Measurements from ENCODE around the gene XK. TPM values are rescaled to one million over a fixed set of nuclear protein-coding genes. Genes with fewer than 3 reads are reported as not detected.

The XK gene
- total and polyA plus RNA-seq, 2 donors (not counting 3 experiments of a cell fraction or from before 2014, with no cell fraction given) = 0.03 to 0.07 TPM

GRCh38 chrX:37745835-37746217, 60.2 kb downstream of the XK start:
- intact Hi-C loops (cut with micrococcal nuclease) = loop anchor here (1.0 to 10.0 kb wide), 4 partner anchors 79 to 429 kb away; no protein-coding TSS in a partner anchor
- H3K4me3 ChIP-seq (replicated peaks in 1 of 3; ENCODE audit: insufficient read depth in 1 of 3, low read depth in 1 of 3, low read length in 3 of 3) = no peak overlapping the region
- no peaks in the 10 kb centered on the region for H3K9me1 ChIP-seq (replicated peaks; ENCODE audit: control insufficient read depth, extremely low read depth, insufficient read depth, low read length)
- H3K9ac ChIP-seq (replicated peaks; ENCODE audit: extremely low read depth, insufficient read depth, low read length) = no peak overlapping the region
- H3K4me1 ChIP-seq (ENCODE audit: control insufficient read depth, extremely low read depth, insufficient read depth, low read length) = no peaks in the 10 kb centered on the region
- H3K36me3 ChIP-seq (ENCODE audit: control insufficient read depth in 2 of 2, extremely low read depth in 1 of 2, insufficient read depth in 2 of 2, low read length in 2 of 2) = no peaks in the 10 kb centered on the region
- DNase-seq (ENCODE audit: low read depth, low spot score) = no peak
- no TSS peak for BruUV-seq (replicated peaks)
- TF ChIP-seq GATA2 (IDR thresholded peaks at IDR 0.05; ENCODE audit: insufficient read depth, insufficient read length, low read depth, low read length) (no peak), JUN (IDR thresholded peaks at IDR 0.05; ENCODE audit: borderline replicate concordance, insufficient read depth, insufficient read length, low read depth) (no peak), MAX (IDR thresholded peaks at IDR 0.05; ENCODE audit: insufficient read depth, insufficient read length) (no peak), POLR2AphosphoS5 (IDR thresholded peaks at IDR 0.05; ENCODE audit: insufficient read depth, low read depth, low read length) (no peak), MYC (IDR thresholded peaks at IDR 0.05; ENCODE audit: low read depth, low read length) (no peak), CTCF (IDR thresholded peaks at IDR 0.05; ENCODE audit: extremely low read depth in 1 of 2, insufficient read depth in 1 of 2, low read depth in 1 of 2, low read length in 2 of 2) (no peak), EZH2 (IDR thresholded peaks at IDR 0.05; ENCODE audit: borderline replicate concordance, low read depth, low read length, severe bottlenecking) (no peak), POLR2A (IDR thresholded peaks at IDR 0.05; ENCODE audit: low read depth, low read length) (no peak)
- dilution Hi-C loops (cut with MboI; ENCODE audit: extremely low pct_ligation_motif_present, low sequenced_read_pairs) = no loop called here
- no peaks in the 10 kb centered on the region for H3K27me3 ChIP-seq (ENCODE audit: control insufficient read depth in 2 of 2, insufficient read depth in 2 of 2, low read length in 2 of 2)
- H3K27ac ChIP-seq (ENCODE audit: insufficient read depth, low read depth, low read length) = no peak overlapping the region
- no peaks in the 10 kb centered on the region for H3K9me3 ChIP-seq (replicated peaks; ENCODE audit: control insufficient read depth, insufficient read depth, low read length)
- ChIA-PET CTCF (interaction anchor here (0.5 to 4.2 kb wide), 18 partner anchors 9 to 612 kb away, joined by 3 to 33 read pairs (median 3); no protein-coding TSS in a partner anchor), POLR2A (no interaction called here)
- no peaks in the 10 kb centered on the region for H4K20me1 ChIP-seq (replicated peaks; ENCODE audit: control insufficient read depth, extremely low read depth, insufficient read depth, low read length)
- H2AFZ ChIP-seq (ENCODE audit: low read depth, low read length) = no peak overlapping the region
- H3K4me2 ChIP-seq (ENCODE audit: insufficient read depth, low read length) = no peak overlapping the region
- FAIRE-seq = no peak
- no peaks in the 10 kb centered on the region for H3K79me2 ChIP-seq (ENCODE audit: control insufficient read depth, insufficient read depth, low read length)
